Measurements from ENCODE around the gene M1AP.

M1AP gene

DNA sequence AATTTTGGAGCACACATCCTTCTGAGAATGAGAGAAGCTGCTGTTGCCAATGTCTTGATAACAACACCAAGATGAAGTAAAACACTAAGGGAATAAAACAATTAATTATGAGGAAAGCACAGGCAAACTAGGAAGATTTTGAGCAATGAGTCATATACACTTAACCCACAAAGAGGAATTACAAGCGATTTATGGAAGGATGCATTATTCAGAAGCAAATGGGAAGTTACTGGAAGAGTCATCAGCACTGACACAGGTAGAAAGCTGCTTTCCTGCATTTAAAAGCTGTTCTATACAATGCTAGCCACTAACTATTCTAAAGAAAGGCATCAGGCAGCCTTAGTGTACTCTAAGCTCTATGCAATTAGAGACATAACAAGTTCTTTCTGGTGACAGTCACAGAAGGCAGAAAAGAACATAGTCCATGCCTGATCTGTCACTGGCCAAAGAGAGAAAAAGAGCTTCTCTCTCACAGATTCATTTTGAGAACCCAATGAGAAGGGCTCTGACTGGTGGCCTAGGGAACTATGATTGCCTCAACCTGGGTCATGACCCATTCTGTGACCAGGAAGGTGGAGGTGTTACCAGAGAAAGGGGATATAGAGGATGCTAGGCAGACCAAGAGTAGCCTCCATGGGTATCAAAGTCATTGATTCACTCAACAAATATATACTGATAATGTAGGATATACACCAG, 45.4 kb downstream of the M1AP start:
- no peak for DNase-seq
- TF ChIP-seq EZH2 (optimal IDR thresholded peaks at IDR 0.05; ENCODE audit: low read depth, low read length) (no peak), EZH2phosphoT487 (IDR thresholded peaks at IDR 0.05; ENCODE audit: low read length) (no peak)
- TF ChIP-seq, protein P1, sequence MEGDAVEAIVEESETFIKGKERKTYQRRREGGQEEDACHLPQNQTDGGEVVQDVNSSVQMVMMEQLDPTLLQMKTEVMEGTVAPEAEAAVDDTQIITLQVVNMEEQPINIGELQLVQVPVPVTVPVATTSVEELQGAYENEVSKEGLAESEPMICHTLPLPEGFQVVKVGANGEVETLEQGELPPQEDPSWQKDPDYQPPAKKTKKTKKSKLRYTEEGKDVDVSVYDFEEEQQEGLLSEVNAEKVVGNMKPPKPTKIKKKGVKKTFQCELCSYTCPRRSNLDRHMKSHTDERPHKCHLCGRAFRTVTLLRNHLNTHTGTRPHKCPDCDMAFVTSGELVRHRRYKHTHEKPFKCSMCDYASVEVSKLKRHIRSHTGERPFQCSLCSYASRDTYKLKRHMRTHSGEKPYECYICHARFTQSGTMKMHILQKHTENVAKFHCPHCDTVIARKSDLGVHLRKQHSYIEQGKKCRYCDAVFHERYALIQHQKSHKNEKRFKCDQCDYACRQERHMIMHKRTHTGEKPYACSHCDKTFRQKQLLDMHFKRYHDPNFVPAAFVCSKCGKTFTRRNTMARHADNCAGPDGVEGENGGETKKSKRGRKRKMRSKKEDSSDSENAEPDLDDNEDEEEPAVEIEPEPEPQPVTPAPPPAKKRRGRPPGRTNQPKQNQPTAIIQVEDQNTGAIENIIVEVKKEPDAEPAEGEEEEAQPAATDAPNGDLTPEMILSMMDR (IDR thresholded peaks at IDR 0.05; ENCODE audit: low read length) = no peak
- Histone ChIP-seq H3K79me2 (ENCODE audit: low read length) (no peaks in the 10 kb centered on the region), H3K9me2 (replicated peaks; ENCODE audit: insufficient read depth, low read length) (no peaks in the 10 kb centered on the region), H3K4me3 (ENCODE audit: low read length) (no peak overlapping the region), H4K20me1 (ENCODE audit: insufficient read depth, low read length) (no peaks in the 10 kb centered on the region), H3K27ac (ENCODE audit: low read length) (no peak overlapping the region), H3K4me2 (ENCODE audit: low read depth, low read length) (no peak overlapping the region), H3K4me1 (ENCODE audit: low read length) (no peaks in the 10 kb centered on the region), H3K9ac (ENCODE audit: low read length) (no peak overlapping the region), H3K36me3 (replicated peaks; ENCODE audit: insufficient read depth, low read length) (no peaks in the 10 kb centered on the region), H3F3A (ENCODE audit: insufficient read depth, low read length) (no peaks in the 10 kb centered on the region), H2AFZ (ENCODE audit: low read length) (no peak overlapping the region), H3K27me3 (replicated peaks; ENCODE audit: insufficient read depth, low read length) (no peaks in the 10 kb centered on the region), H3K9me3 (replicated peaks; ENCODE audit: insufficient read depth, low read length) (no peaks in the 10 kb centered on the region)

DNA sequence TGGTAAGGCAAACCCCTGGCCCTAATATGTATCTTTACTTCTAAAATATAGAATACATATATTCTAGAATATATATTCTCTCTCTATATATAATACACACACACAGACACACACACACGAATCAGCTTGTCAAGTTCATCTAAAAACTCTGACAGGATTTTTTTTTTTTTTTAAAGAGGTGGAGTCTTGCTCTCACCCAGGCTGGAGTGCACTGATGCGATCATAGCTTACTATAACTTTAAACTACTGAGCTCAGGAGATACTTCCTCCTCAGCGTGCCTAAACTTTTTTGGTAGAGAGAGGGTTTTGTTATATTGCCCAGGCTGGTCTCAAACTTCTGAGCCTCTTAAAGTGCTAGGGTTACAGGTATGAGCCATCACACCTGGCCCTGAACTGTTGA, 48.5 kb downstream of the M1AP start:
- Histone ChIP-seq H3K4me2 (ENCODE audit: low read depth, low read length) (no peak overlapping the region), H2AFZ (ENCODE audit: low read length) (no peak overlapping the region), H3K9me3 (replicated peaks; ENCODE audit: insufficient read depth, low read length) (no peaks in the 10 kb centered on the region), H3K4me1 (ENCODE audit: low read length) (no peaks in the 10 kb centered on the region), H4K20me1 (ENCODE audit: insufficient read depth, low read length) (no peaks in the 10 kb centered on the region), H3K79me2 (ENCODE audit: low read length) (no peaks in the 10 kb centered on the region), H3K9me2 (replicated peaks; ENCODE audit: insufficient read depth, low read length) (no peaks in the 10 kb centered on the region), H3K27me3 (replicated peaks; ENCODE audit: insufficient read depth, low read length) (no peaks in the 10 kb centered on the region), H3K27ac (ENCODE audit: low read length) (no peak overlapping the region), H3F3A (ENCODE audit: insufficient read depth, low read length) (no peaks in the 10 kb centered on the region), H3K36me3 (replicated peaks; ENCODE audit: insufficient read depth, low read length) (no peaks in the 10 kb centered on the region), H3K9ac (ENCODE audit: low read length) (no peak overlapping the region), H3K4me3 (ENCODE audit: low read length) (no peak overlapping the region)
- DNase-seq = no peak
- TF ChIP-seq EZH2 (optimal IDR thresholded peaks at IDR 0.05; ENCODE audit: low read depth, low read length) = no peak
- TF ChIP-seq EZH2phosphoT487 (IDR thresholded peaks at IDR 0.05; ENCODE audit: low read length) = no peak
- TF ChIP-seq, protein P1 (IDR thresholded peaks at IDR 0.05; ENCODE audit: low read length) = no peak

DNA sequence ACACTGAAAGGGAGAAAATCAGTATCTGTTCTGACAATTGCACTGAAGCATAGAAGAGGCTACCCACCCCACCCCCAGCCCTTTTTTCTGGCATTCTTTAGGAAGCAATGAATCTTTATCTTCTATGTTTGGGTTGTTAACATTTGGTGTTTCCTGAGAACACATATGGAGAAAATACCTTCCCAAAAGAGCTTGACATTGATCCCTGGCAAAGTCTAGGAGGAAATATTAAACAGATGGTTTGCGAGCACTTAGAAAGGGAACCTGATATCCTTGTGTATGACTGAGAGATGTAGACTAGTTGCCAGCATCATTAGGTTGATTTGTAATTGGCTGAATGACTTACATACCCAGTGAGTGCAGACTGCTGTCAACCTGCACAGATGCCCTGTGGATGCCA, 50.7 kb downstream of the M1AP start:
- no peak overlapping the region for H3K4me3 ChIP-seq (ENCODE audit: low read length)
- no peaks in the 10 kb centered on the region for H3K27me3 ChIP-seq (replicated peaks; ENCODE audit: insufficient read depth, low read length)
- H3K4me2 ChIP-seq (ENCODE audit: low read depth, low read length) = no peak overlapping the region
- no peaks in the 10 kb centered on the region for H3K9me3 ChIP-seq (replicated peaks; ENCODE audit: insufficient read depth, low read length)
- no peak for DNase-seq
- no peaks in the 10 kb centered on the region for H3K9me2 ChIP-seq (replicated peaks; ENCODE audit: insufficient read depth, low read length)
- TF ChIP-seq, protein P1 (IDR thresholded peaks at IDR 0.05; ENCODE audit: low read length) = no peak
- no peak for TF ChIP-seq EZH2phosphoT487 (IDR thresholded peaks at IDR 0.05; ENCODE audit: low read length)
- no peak for TF ChIP-seq EZH2 (optimal IDR thresholded peaks at IDR 0.05; ENCODE audit: low read depth, low read length)
- H3F3A ChIP-seq (ENCODE audit: insufficient read depth, low read length) = no peaks in the 10 kb centered on the region
- H3K79me2 ChIP-seq (ENCODE audit: low read length) = no peaks in the 10 kb centered on the region
- no peak overlapping the region for H3K9ac ChIP-seq (ENCODE audit: low read length)
- H3K36me3 ChIP-seq (replicated peaks; ENCODE audit: insufficient read depth, low read length) = no peaks in the 10 kb centered on the region
- no peaks in the 10 kb centered on the region for H4K20me1 ChIP-seq (ENCODE audit: insufficient read depth, low read length)
- H3K27ac ChIP-seq (ENCODE audit: low read length) = no peak overlapping the region
- no peak overlapping the region for H2AFZ ChIP-seq (ENCODE audit: low read length)
- no peaks in the 10 kb centered on the region for H3K4me1 ChIP-seq (ENCODE audit: low read length)

All from MM.1S (cell line).